AG04450 (cell line): Measurements from ENCODE around the gene RAPGEF1. TPM values are rescaled to one million over a fixed set of nuclear protein-coding genes. Genes with fewer than 3 reads are reported as not detected.

Experiments
- CTCF ChIA-PET: fragments of 300-600, 350-600 bp; formaldehyde crosslinking; extraction: SDS; loops from one replicate; lab custom pipeline; 2022; ENCODE audit warnings: antibody characterized with exemption, inconsistent platforms; lab: Charles Lee
- POLR2A ChIA-PET: fragments of 350-600 bp; formaldehyde crosslinking; extraction: SDS; loops from one replicate; lab custom pipeline; 2021; ENCODE audit warnings: antibody characterized with exemption, inconsistent platforms; lab: Yijun Ruan, JAX
- DNase-seq: peaks from one replicate; pipeline ENCODE4 v3.0.0-alpha.2; 2011; ENCODE audit warnings: low read depth, low spot score
- H3K27ac ChIP-seq: one replicate; pipeline ENCODE4 v1.5.1; 2012; ENCODE audit warnings: low read depth, low read length, control low read depth
- H3K27me3 ChIP-seq: one replicate; pipeline ENCODE4 v1.6.0; 2012; ENCODE audit warnings: low read length; ENCODE audit not compliant: control insufficient read depth, insufficient read depth
- H3K4me3 ChIP-seq: 2 replicates; pipeline ENCODE4 v1.5.1; 2011; ENCODE audit warnings: mild to moderate bottlenecking, low read depth, low read length, control low read depth
- H3K9me3 ChIP-seq: 2 replicates; pipeline ENCODE4 v1.5.1; 2012; ENCODE audit warnings: low read length; ENCODE audit not compliant: control insufficient read depth, insufficient read depth
- polyA plus RNA-seq: library from polyadenylated mRNA; depleted of rRNA; stranded (reverse); fragments of >200 nt; gene quantifications from 2 replicates; pipeline ENCODE4 v1.2.3, GENCODE V29; 2011
- TF ChIP-seq, protein P1 (sequence below): IDR thresholded peaks from 2 replicates; pipeline ENCODE4 v1.5.1; 2011; ENCODE audit warnings: low read depth, low read length, control low read depth, inconsistent platforms

The RAPGEF1 gene
- polyA plus RNA-seq, 1 experiment = 27.6 TPM

DNA sequence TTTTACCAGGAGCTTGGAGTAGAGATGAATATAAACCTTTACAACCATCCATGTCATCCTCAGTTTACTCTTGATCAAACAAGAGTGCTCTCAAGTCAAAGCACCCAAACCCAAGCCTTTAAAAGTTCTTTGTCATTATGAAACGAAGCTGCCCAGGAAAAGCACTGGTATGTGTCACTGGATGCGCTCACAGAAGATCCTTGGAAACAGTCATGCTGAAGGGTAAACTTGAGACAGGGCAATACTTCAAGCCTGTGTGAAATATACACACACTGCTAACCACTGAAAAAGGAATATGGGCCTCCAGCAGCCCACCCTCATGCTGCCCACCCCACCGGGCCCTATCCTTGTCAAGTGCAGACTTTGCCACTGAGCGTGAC, 110.1 kb downstream of the RAPGEF1 start:
- Histone ChIP-seq H3K9me3 (no peaks in the 10 kb centered on the region; the same call in 1 of the 2 replicates), H3K4me3 (no peak overlapping the region), H3K27me3 (no peaks in the 10 kb centered on the region), H3K27ac (no peak overlapping the region)
- ChIA-PET POLR2A (interaction anchor here (1.0 kb wide), 1 partner anchor 12 kb away, joined by 4 read pairs; no protein-coding TSS in a partner anchor), CTCF (no interaction called here)
- TF ChIP-seq, protein P1, sequence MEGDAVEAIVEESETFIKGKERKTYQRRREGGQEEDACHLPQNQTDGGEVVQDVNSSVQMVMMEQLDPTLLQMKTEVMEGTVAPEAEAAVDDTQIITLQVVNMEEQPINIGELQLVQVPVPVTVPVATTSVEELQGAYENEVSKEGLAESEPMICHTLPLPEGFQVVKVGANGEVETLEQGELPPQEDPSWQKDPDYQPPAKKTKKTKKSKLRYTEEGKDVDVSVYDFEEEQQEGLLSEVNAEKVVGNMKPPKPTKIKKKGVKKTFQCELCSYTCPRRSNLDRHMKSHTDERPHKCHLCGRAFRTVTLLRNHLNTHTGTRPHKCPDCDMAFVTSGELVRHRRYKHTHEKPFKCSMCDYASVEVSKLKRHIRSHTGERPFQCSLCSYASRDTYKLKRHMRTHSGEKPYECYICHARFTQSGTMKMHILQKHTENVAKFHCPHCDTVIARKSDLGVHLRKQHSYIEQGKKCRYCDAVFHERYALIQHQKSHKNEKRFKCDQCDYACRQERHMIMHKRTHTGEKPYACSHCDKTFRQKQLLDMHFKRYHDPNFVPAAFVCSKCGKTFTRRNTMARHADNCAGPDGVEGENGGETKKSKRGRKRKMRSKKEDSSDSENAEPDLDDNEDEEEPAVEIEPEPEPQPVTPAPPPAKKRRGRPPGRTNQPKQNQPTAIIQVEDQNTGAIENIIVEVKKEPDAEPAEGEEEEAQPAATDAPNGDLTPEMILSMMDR = no peak
- no peak for DNase-seq

DNA sequence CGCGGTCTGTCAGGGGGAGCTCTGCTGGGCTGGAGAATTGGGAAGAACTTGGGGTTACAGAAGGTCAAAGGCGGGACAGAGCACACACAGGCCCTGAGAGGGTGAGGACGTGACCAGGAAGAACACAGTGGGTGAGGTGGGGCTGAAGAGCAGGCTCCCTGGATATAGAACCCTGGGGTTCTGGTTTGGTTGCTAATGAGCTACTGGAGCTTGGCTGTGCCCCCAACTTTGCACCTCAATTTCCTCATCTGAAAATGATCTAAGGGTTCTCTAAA, 110.7 kb downstream of the RAPGEF1 start:
- H3K27ac ChIP-seq = no peak overlapping the region
- POLR2A ChIA-PET = interaction anchor here (1.0 kb wide), 1 partner anchor 11 kb away, joined by 4 read pairs; no protein-coding TSS in a partner anchor

DNA sequence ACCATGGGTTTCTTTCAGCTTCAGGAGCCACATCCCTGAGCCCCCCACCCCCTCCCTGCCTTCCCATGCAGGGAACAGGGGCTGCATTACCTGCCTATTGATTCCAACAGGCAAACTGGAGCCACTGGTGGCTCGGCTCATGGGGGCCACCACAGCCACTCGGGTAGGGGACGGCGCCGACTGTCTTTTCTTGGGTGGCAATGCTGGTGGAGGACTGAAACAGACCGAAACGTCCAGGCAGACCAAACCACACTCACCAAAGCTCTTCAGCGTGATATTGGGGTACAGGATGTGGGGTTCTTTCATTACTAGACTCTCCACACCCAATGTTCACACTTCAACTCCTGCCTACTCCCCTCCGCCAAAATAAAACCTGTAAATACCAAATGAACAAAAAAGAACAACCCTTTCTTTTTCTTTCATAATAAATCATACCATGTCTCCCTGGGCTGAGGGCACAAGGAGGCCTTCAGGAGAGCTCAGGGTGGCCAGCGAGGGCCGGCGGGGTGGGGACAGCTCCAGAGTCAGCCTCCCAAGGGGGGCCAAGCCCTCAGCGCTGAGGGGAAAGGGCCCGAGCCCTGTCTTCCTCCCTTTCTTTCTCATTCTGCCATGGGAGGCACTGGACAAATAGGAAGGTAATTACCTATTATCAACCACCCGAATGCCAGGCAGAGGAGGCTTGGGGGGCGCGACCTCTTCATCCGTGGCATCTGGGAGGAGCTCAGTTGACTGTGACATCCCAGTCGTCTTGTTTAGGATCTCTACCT, 111.2 kb downstream of the RAPGEF1 start:
- TF ChIP-seq, protein P1 = no peak
- no peak overlapping the region for H3K4me3 ChIP-seq
- CTCF ChIA-PET = no interaction called here
- H3K9me3 ChIP-seq = no peaks in the 10 kb centered on the region; the same call in 1 of the 2 replicates
- H3K27me3 ChIP-seq = no peaks in the 10 kb centered on the region
- DNase-seq = no peak
- POLR2A ChIA-PET = interaction anchor here (0.6 kb wide), 1 partner anchor 105 kb away, joined by 4 read pairs; no protein-coding TSS in a partner anchor
- H3K27ac ChIP-seq = peak overlapping the region; percentile 97

More for the DNA sequence above, 110.7 kb downstream of the RAPGEF1 start:
- no peak overlapping the region for H3K4me3 ChIP-seq
- H3K9me3 ChIP-seq = no peaks in the 10 kb centered on the region; the same call in 1 of the 2 replicates
- TF ChIP-seq, protein P1 = no peak
- DNase-seq = no peak
- no peaks in the 10 kb centered on the region for H3K27me3 ChIP-seq
- CTCF ChIA-PET = no interaction called here

DNA sequence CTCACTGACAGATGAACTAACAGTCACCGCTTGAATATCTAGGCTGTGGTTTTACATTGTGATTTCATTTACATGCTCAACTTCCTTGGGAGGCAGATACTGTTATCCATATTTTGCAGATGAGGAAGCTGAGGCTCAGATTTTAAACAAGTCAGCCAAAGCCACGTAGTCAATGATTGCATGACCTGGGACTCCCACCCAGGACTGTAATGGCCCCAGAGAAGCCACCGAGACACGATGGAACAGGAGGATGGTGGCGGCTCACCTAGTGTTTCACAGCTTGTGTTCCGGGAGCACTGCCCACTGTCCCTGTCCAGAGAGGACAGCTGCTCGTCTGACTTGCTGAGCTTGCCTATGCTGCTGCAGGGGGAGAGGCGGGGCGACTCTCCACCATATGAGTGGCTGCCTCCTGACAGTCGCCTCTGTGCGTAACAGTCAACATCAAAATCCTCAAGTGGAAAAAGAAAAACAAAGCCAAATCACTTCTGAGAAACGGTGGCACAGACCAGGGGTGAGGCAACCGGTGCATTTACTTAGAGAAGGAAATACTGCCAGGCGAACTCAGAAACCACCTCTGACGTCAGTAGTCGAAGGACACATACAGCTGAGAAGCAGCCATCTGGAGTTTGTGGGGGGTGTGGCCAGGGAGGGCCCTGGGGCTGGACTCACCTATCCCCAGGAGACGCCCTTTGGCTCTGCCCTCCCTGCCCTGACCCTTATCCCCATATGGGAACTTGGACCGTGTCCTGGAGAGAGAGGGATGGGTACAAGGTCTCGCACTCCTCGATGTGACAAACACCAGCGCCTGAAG, 112.0 kb downstream of the RAPGEF1 start:
- ChIA-PET CTCF (no interaction called here), POLR2A (interaction anchor here (0.6 to 1.2 kb wide), 3 partner anchors 30 to 109 kb away, joined by 3 to 10 read pairs (median 4); no protein-coding TSS in a partner anchor)
- DNase-seq = peak; percentile 46
- Histone ChIP-seq H3K9me3 (no peaks in the 10 kb centered on the region; the same call in 1 of the 2 replicates), H3K27me3 (no peaks in the 10 kb centered on the region), H3K4me3 (no peak overlapping the region), H3K27ac (peak overlapping the region; percentile 97)
- TF ChIP-seq, protein P1 = no peak
